Esophagus squamous epithelium (tissue), 4 donors: Measurements from ENCODE around the gene PHOSPHO1.

ENCODE experiments used
- CTCF ChIP-seq, 6 experiments: fragments of 450-650 bp in 4 of 6; fragments of 200-600 bp in 2 of 6; sonication (generic) in 2 of 6; IDR thresholded peaks; one replicate each; pipeline ENCODE4 v1.5.1; 2016 to 2019; ENCODE audit warnings: antibody characterized with exemption in 6 of 6, mild to moderate bottlenecking in 4 of 6, moderate library complexity in 4 of 6
- POLR2A ChIP-seq, 4 donors: fragments of 450-650 bp; IDR thresholded peaks; one replicate each; pipeline ENCODE4 v1.6.1; 2017; ENCODE audit warnings: antibody characterized with exemption in 4 of 4, mild to moderate bottlenecking in 4 of 4, moderate library complexity in 3 of 4

GRCh38 chr17:49200423-49201083 is 30.0 kb downstream of the PHOSPHO1 start:
- TF ChIP-seq CTCF (IDR thresholded peaks at IDR 0.05) (no peak), POLR2A (IDR thresholded peaks at IDR 0.05) (no peak)
